Activated CD8-positive, alpha-beta memory T cell treated with anti-CD3 and anti-CD28 coated beads for 48 hours (primary cell): ENCODE data around the gene PCDHA5.
"Not testable (repeated sequence)": the region's sequence is repeated elsewhere in the genome, so short reads cannot be mapped to it uniquely, and the experiment has no call there.

Experiments used
- DNase-seq, 3 experiments: peaks; one replicate each; pipeline ENCODE4 v3.0.0-alpha.2; 2020; ENCODE audit warnings: low read depth in 2 of 3, low spot score in 2 of 3

PCDHA5 gene

GRCh38 chr5:140821375-140822280 lies at the start of gene PCDHA5:
Gene PCDHA5, plus strand, starts transcription at chr5:140821613.
- DNase-seq = no peak

GRCh38 chr5:140780512-140780911 lies 40.9 kb upstream of the PCDHA5 start:
- no peak for DNase-seq

DNA sequence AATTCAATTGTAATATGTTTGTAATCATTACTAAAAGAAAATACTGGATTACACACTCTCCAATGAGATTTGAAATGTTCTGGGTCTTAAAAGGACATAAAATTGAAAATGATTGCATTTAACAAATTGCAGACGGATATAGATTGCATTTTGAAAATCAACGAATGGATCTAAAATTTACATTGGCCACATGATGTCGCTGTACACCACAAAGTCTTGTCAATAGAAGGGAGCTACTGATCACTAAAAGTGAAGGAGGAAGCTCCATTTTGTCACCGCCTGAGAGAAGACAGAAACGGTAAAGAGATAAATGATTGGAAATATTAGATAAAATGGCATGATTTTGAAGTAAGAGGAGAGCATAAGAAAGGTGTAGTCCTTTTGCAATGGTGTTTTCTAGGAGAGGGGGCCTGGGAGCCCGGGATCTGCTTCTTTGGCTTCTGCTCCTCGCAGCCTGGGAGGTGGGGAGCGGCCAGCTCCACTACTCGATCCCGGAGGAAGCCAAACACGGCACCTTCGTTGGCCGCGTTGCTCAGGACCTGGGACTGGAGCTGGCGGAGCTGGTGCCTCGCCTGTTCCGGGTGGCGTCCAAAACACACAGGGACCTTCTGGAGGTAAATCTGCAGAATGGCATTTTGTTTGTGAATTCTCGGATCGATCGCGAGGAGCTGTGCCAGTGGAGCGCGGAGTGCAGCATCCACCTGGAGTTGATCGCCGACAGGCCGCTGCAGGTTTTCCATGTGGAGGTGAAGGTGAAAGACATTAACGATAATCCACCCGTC lies 35.3 kb upstream of the PCDHA5 start, which contains the start of gene PCDHA1:
Gene PCDHA1 (plus strand): TSS at position 236 of the 782 bp plus-strand sequence.
- DNase-seq = no peak

- DNase-seq = not testable (repeated sequence)
Measured at GRCh38 chr5:140787422-140787821, 34.0 kb upstream of the PCDHA5 start.

- not testable (repeated sequence) for DNase-seq
Measured at GRCh38 chr5:140787849-140788504, 33.4 kb upstream of the PCDHA5 start.

DNA sequence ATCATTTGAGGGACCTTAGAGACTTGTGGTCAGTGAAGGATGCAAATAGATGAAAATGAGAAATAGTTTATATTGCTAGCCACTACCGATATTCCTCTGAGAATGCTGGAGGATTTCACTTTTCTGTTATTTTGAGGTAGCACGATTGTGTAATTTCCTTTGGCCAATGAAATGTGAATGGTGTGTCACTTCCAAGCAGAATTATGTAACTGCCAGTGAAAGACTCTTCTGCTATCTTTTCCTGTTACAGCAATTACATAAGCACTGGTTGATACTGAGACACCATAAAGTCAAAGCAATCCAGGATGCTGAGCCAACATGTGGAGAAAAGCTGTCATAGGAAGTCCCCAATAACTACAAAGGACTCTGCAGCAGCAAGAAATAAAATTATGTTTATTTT lies 30.3 kb upstream of the PCDHA5 start:
- DNase-seq = no peak

GRCh38 chr5:140794595-140795258 lies 26.7 kb upstream of the PCDHA5 start, which contains the start of gene PCDHA2:
Gene PCDHA2, plus strand, starts transcription at chr5:140794852.
- no peak for DNase-seq

DNA sequence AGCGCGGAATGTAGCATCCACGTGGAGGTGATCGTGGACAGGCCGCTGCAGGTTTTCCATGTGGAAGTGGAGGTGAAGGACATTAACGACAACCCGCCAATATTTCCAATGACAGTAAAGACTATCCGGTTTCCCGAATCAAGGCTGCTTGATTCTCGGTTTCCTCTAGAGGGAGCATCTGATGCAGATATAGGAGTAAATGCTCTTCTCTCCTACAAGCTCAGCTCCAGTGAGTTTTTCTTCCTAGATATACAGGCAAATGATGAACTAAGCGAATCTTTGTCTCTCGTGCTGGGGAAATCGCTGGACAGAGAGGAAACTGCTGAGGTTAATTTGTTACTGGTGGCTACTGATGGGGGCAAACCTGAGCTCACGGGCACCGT lies 26.2 kb upstream of the PCDHA5 start:
- DNase-seq = no peak

DNA sequence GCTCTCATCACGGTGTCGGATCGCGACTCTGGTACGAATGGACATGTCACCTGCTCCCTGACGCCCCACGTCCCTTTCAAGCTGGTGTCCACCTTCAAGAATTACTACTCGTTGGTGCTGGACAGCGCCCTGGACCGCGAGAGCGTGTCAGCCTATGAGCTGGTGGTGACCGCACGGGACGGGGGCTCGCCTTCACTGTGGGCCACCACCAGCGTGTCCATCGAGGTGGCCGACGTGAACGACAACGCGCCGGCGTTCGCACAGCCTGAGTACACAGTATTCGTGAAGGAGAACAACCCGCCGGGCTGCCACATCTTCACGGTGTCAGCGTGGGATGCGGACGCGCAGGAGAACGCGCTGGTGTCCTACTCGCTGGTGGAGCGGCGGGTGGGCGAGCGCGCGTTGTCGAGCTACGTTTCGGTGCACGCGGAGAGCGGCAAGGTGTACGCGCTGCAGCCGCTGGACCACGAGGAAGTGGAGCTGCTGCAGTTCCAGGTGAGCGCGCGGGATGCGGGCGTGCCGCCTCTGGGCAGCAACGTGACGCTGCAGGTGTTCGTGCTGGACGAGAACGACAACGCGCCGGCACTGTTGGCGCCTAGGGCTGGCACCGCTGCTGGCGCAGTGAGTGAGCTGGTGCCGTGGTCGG lies 25.2 kb upstream of the PCDHA5 start:
- DNase-seq = not testable (repeated sequence)

GRCh38 chr5:140796718-140797095 lies 24.7 kb upstream of the PCDHA5 start:
- no peak for DNase-seq

DNA sequence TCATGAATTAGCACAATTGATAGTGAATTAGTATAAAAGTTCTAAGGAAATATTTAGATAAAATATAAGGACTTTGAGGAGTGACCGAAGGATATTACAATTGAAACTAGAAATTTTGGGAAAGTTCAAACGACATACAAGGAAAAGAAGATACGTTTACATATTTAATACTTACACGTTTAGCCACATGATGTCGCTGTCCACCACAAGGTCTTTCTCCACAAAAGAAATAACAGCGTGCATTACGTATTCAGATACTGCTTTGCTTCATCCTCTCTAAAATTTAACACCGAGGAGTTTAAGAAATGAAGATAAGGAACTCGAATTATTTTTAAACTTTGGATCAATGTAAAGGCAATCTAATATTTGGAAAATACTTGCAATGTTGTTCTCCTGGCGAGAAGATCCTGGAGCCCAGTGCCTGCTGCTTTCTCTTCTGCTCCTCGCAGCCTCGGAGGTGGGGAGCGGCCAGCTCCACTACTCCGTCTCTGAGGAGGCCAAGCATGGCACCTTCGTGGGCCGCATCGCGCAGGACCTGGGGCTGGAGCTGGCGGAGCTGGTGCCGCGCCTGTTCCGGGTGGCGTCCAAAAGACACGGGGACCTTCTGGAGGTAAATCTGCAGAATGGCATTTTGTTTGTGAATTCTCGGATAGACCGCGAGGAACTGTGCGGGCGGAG lies 20.5 kb upstream of the PCDHA5 start, which contains the start of gene PCDHA3:
Gene PCDHA3 (plus strand): TSS at position 242 of the 678 bp plus-strand sequence.
- DNase-seq = no peak

DNA sequence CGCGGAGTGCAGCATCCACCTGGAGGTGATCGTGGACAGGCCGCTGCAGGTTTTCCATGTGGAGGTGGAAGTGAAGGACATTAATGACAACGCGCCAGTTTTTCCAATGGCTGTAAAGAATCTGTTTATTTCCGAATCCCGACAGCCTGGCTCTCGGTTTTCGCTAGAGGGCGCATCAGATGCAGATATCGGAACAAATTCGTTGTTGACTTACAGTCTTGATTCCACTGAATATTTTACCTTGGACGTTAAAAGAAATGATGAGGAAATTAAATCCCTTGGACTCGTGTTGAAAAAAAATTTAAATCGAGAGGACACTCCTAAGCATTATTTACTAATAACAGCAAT lies 19.9 kb upstream of the PCDHA5 start:
- no peak for DNase-seq

DNA sequence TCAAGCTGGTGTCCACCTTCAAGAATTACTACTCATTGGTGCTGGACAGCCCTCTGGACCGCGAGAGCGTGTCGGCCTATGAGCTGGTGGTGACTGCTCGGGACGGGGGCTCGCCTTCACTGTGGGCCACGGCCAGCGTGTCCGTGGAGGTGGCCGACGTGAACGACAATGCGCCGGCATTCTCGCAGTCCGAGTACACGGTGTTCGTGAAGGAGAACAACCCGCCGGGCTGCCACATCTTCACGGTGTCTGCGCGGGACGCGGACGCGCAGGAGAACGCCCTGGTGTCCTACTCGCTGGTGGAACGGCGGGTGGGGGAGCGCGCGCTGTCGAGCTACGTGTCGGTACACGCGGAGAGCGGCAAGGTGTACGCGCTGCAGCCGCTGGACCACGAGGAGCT lies 19.0 kb upstream of the PCDHA5 start:
- not testable (repeated sequence) for DNase-seq

DNA sequence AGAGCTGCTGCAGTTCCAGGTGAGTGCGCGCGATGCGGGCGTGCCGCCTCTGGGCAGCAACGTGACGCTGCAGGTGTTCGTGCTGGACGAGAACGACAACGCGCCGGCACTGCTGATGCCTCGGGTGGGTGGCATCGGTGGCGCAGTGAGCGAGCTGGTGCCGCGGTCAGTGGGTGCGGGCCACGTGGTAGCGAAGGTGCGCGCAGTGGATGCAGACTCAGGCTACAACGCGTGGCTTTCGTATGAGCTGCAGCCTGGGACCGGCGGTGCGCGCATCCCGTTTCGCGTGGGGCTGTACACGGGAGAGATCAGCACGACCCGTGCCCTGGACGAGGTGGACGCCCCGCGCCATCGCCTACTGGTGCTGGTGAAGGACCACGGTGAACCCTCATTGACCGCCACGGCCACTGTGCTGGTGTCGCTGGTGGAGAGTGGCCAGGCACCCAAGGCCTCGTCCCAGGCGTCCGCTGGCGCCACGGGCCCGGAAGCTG lies 18.6 kb upstream of the PCDHA5 start:
- DNase-seq = no peak

DNA sequence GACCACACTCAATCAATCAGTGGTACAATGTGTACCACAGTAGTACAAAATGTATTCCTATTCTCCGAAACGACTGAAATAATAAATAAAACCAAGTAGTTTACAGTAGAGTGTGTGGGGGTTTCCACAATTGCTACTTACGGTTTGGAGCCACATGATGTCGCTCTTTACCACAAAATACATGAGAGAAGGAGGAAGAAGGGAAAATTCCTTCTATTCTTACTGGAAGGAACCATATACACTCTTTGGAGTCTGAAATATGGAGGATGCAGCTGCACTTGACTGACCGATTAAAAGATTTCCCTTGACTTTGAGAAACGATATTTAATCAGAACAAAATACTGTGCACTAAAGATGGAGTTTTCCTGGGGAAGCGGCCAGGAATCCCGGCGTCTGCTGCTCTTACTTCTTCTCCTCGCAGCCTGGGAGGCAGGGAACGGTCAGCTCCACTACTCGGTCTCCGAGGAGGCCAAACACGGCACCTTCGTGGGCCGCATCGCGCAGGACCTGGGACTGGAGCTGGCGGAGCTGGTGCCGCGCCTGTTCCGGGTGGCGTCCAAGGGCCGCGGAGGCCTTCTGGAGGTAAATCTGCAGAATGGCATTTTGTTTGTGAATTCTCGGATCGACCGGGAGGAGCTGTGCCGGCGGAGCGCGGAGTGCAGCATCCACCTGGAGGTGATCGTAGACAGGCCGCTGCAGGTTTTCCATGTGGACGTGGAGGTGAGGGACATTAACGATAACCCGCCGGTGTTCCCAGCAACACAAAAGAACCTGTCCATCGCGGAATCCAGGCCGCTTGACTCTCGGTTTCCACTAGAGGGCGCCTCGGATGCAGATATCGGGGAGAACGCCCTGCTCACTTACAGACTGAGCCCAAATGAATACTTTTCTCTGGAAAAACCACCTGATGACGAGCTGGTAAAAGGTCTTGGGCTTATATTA lies 14.3 kb upstream of the PCDHA5 start, which contains the start of gene PCDHA4:
Gene PCDHA4 (plus strand): TSS at position 235 of the 942 bp plus-strand sequence.
- no peak for DNase-seq

DNA sequence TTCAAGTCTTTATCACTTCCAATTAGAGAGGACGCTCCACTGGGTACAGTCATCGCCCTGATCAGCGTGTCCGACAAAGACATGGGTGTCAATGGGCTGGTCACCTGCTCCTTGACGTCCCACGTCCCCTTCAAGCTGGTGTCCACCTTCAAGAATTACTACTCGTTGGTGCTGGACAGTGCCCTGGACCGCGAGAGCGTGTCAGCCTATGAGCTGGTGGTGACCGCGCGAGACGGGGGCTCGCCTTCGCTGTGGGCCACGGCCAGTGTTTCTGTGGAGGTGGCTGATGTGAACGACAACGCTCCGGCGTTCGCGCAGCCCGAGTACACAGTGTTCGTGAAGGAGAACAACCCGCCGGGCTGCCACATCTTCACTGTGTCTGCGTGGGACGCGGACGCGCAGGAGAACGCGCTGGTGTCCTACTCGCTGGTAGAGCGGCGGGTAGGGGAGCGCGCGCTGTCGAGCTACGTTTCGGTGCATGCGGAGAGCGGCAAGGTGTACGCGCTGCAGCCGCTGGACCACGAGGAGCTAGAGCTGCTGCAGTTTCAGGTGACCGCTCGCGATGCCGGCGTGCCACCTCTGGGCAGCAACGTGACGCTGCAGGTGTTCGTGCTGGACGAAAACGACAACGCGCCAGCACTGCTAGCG lies 13.0 kb upstream of the PCDHA5 start:
- DNase-seq = not testable (repeated sequence)

GRCh38 chr5:140808889-140809291 lies 12.5 kb upstream of the PCDHA5 start:
- DNase-seq = no peak

DNA sequence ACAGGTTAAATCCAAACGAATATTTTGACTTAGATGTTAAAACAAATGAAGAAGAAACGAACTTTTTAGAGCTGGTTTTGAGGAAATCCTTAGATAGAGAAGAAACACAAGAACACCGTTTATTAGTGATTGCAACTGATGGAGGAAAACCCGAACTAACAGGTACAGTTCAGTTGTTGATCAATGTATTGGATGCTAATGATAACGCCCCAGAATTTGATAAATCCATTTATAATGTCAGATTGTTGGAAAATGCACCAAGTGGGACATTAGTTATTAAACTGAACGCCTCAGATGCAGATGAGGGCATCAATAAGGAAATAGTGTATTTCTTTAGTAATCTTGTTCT lies 842 bp downstream of the PCDHA5 start:
- no peak for DNase-seq
